ENCODE data around the gene MTCL1. TPM values are rescaled to one million over a fixed set of nuclear protein-coding genes. Genes with fewer than 3 reads are reported as not detected.

MTCL1 gene
- total RNA-seq, 4 donors from 2014 or later = 12.3 to 35.9 (median 26.1) TPM

DNA sequence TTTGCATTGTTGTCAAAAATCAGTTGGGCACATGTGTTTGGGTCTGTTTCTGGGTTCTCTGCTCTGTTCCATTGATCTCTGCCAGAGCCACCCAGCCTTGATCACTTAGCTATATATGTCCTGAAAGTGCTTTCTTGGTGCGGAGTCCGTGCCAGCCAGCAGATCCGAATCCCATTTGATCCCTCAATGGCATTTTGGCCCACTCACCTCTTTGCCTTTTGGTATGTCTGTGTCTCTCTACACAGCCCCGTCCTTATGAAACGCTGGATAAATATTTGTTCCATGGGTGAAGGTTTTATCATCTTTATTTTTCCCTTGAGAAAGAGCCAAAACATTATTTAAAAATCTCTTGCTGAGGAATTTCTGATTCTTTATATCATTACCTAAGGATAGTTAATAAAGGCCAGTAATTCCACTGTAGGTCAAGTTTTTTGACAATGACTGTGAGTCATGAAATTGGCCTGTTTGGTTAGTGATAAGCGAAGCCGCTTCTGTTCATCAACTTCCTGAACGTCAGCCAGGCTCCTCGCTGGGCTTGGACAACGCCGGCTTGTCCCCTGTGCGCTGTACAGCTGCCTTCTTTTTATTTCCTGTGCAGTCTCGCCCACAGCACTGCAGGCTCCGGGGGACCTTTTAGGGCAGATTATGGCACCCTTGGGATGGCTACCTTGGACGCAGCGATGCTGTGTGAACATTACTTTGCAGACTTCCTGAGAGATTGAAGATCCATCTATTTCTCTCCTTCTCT, 24.9 kb downstream of the MTCL1 start:
- Histone ChIP-seq H3K4me3 (no peak overlapping the region), H3K27ac (peak overlapping the region; percentile 20 to 48 (median 39)), H3K36me3 (no peaks in the 10 kb centered on the region), H3K4me1 (peaks cover 0 to 15% (median 13%) of the 10 kb centered on the region in 4 donors), H3K9me3 (no peaks in the 10 kb centered on the region), H3K27me3 (peaks cover 33% of the 10 kb centered on the region)
- peak; percentile 59 for DNase-seq
- TF ChIP-seq EP300 (IDR thresholded peaks at IDR 0.05; ENCODE audit: low read depth) (no peak), CTCF (IDR thresholded peaks at IDR 0.05) (no peak), POLR2AphosphoS5 (IDR thresholded peaks at IDR 0.05) (no peak), POLR2A (IDR thresholded peaks at IDR 0.05) (no peak)
- intact Hi-C loops (cut with DNase I; ENCODE audit: low total_unique reads) = no loop called here
- 36 to 39% methylated on average over 10 to 16 of the region's 16 CpGs for WGBS, 2 donors (ENCODE audit: low coverage in 1 of 2)
- in situ Hi-C loops (cut with MboI; ENCODE audit: low pct_ligation_motif_present in 1 of 4, low pct_unique_long_range_greater_than_20kb in 1 of 4, low sequenced_read_pairs in 3 of 4) = no loop called here

DNA sequence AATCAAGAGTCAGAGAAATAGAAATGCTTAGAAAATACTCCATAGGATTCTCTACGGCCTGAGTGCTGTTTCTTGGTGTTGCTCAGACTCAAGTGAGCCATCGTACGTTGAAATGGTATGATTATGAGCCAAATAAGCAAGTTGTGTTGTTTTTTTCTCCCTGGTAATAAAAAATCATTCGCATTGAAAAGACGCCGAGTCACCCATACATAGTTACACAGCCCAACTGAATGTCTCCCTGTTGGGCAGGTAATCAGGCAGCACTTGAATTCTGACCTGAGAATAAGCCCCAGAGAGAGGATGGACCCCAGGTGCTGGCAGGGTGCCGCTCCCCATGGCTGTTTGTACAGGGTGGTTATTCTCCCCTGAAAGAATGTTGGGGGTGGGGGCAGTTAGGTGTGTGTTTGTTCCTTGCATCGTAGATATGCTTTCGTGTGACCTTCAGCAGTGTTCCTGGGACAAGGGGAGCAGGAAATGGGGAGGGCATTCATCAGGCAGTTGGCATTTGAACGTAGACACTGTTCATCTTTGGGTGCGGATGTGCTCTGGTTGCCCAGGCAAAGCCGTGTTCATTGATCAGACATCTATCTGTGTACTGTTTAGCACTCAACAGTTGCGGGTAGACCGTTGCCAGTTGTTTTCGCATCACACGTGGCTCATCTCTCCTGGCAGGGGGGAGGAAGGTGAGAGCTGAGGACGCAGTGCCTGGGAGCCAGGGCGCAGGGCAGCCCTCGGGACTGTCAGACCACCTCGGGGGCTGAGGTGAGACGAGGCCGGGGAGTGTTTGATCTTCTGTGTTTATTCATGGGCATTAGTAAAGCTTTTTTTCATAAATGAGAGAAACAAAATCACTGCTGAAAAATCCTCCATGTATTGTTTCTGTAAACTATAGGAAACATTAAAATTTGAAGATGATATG, 27.3 kb downstream of the MTCL1 start:
- in situ Hi-C loops (cut with MboI; ENCODE audit: low pct_ligation_motif_present in 1 of 4, low pct_unique_long_range_greater_than_20kb in 1 of 4, low sequenced_read_pairs in 3 of 4) (no loop called here), intact Hi-C loops (cut with DNase I; ENCODE audit: low total_unique reads) (no loop called here)
- TF ChIP-seq POLR2A (IDR thresholded peaks at IDR 0.05) (no peak), EP300 (IDR thresholded peaks at IDR 0.05; ENCODE audit: low read depth) (no peak), CTCF (IDR thresholded peaks at IDR 0.05) (no peak), POLR2AphosphoS5 (IDR thresholded peaks at IDR 0.05) (no peak)
- Histone ChIP-seq H3K4me3 (no peak overlapping the region), H3K4me1 (peaks cover 0 to 15% (median 13%) of the 10 kb centered on the region in 4 donors), H3K27ac (no peak overlapping the region), H3K27me3 (peaks cover 23% of the 10 kb centered on the region), H3K36me3 (no peaks in the 10 kb centered on the region), H3K9me3 (no peaks in the 10 kb centered on the region)
- DNase-seq = no peak
- 71 to 89% methylated on average over 6 to 22 of the region's 22 CpGs for WGBS, 2 donors (ENCODE audit: low coverage in 1 of 2)

GRCh38 chr18:8734496-8734895, 29.1 kb downstream of the MTCL1 start:
- WGBS, 2 donors (ENCODE audit: low coverage in 1 of 2) = 91% methylated on average over 5 of the region's 5 CpGs; no CpG with 5 or more reads in 1 of the 2 donors
- intact Hi-C loops (cut with DNase I; ENCODE audit: low total_unique reads) = no loop called here
- in situ Hi-C loops (cut with MboI; ENCODE audit: low pct_ligation_motif_present in 1 of 4, low pct_unique_long_range_greater_than_20kb in 1 of 4, low sequenced_read_pairs in 3 of 4) = no loop called here
- DNase-seq = no peak
- TF ChIP-seq POLR2A (IDR thresholded peaks at IDR 0.05) (no peak), CTCF (IDR thresholded peaks at IDR 0.05) (no peak), POLR2AphosphoS5 (IDR thresholded peaks at IDR 0.05) (no peak), EP300 (IDR thresholded peaks at IDR 0.05; ENCODE audit: low read depth) (no peak)
- Histone ChIP-seq H3K9me3 (no peaks in the 10 kb centered on the region), H3K27ac (no peak overlapping the region), H3K4me3 (no peak overlapping the region), H3K27me3 (peaks cover 24% of the 10 kb centered on the region), H3K36me3 (no peaks in the 10 kb centered on the region), H3K4me1 (peaks cover 0 to 15% (median 13%) of the 10 kb centered on the region in 4 donors)

DNA sequence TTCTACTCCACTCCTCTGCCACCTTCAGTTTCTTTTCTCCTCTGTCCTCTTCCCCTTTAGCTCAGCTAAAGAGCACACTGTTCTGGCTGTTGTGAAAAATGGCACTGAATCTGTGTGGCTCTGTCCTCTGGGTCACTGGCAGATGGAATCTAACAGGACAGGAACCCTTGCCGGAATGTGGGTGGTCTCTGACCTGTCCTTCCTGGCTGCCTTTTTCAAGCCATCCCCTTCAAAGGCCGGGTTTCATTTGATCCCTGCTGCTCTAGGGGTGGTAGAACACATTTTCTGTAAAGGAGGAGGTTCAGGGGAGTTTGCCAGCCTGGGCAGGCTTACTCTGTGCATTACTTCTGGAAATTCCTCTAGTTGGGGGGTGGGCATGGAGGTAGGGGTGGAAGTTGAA, 29.9 kb downstream of the MTCL1 start:
- DNase-seq = no peak
- H3K4me3 ChIP-seq = no peak overlapping the region
- TF ChIP-seq CTCF (IDR thresholded peaks at IDR 0.05) = no peak
- peaks cover 24% of the 10 kb centered on the region for H3K27me3 ChIP-seq
- H3K9me3 ChIP-seq = no peaks in the 10 kb centered on the region
- H3K27ac ChIP-seq = no peak overlapping the region
- H3K36me3 ChIP-seq = no peaks in the 10 kb centered on the region
- intact Hi-C loops (cut with DNase I; ENCODE audit: low total_unique reads) = no loop called here
- 73% methylated on average over 2 of the region's 2 CpGs; no CpG with 5 or more reads in 1 of the 2 donors for WGBS, 2 donors (ENCODE audit: low coverage in 1 of 2)
- in situ Hi-C loops (cut with MboI; ENCODE audit: low pct_ligation_motif_present in 1 of 4, low pct_unique_long_range_greater_than_20kb in 1 of 4, low sequenced_read_pairs in 3 of 4) = no loop called here
- H3K4me1 ChIP-seq = peaks cover 0 to 9% (median 8%) of the 10 kb centered on the region in 4 donors
